ENCODE data around the gene NFE2L2.

DNA sequence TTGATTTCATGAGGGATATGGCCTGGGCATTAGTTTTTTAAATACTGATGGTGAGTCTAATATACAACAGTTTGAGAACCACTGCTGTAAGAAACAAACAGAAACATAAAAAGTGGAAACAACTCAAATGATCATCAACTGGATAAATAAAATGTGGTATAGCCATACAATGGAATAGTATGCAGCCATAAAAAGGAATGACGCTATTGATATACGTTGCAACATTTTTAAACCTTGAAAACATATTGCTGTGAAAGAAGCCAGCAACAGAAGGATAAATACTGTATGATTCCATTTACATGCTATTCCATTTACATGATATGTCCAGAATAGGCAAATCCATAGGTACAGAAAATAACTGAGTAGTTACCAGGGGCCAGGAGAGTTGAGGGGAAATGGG, 6.5 kb downstream of the NFE2L2 start:
- TF ChIP-seq, protein P1, sequence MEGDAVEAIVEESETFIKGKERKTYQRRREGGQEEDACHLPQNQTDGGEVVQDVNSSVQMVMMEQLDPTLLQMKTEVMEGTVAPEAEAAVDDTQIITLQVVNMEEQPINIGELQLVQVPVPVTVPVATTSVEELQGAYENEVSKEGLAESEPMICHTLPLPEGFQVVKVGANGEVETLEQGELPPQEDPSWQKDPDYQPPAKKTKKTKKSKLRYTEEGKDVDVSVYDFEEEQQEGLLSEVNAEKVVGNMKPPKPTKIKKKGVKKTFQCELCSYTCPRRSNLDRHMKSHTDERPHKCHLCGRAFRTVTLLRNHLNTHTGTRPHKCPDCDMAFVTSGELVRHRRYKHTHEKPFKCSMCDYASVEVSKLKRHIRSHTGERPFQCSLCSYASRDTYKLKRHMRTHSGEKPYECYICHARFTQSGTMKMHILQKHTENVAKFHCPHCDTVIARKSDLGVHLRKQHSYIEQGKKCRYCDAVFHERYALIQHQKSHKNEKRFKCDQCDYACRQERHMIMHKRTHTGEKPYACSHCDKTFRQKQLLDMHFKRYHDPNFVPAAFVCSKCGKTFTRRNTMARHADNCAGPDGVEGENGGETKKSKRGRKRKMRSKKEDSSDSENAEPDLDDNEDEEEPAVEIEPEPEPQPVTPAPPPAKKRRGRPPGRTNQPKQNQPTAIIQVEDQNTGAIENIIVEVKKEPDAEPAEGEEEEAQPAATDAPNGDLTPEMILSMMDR (IDR thresholded peaks at IDR 0.05), result no peak
- TF ChIP-seq POLR2A (IDR thresholded peaks at IDR 0.05), result no peak
